Keratinocyte (primary cell): ENCODE data around the gene RAB3A. TPM values are rescaled to one million over a fixed set of nuclear protein-coding genes. Genes with fewer than 3 reads are reported as not detected.
A peak's percentile ranks its signal among the peaks of the same experiment; 100 is the strongest.

Experiments used
- DNase-seq: peaks from one replicate; pipeline ENCODE4 v3.0.0-alpha.2; 2011; ENCODE audit warnings: low read depth, missing footprints, low spot score
- FAIRE-seq: peaks from 2 replicates; lab custom pipeline; 2011; peaks lifted over from hg19 to GRCh38; lab: Jason Lieb, UNC
- H2AFZ ChIP-seq: 2 replicates; pipeline ENCODE4 v1.6.0; 2012; ENCODE audit warnings: low read length, control low read depth, inconsistent platforms; ENCODE audit not compliant: control insufficient read depth
- H3K27ac ChIP-seq: 2 replicates; pipeline ENCODE4 v1.5.1; 2011; ENCODE audit warnings: low read length; ENCODE audit not compliant: control insufficient read depth, insufficient read depth
- H3K27me3 ChIP-seq: 3 replicates; pipeline ENCODE4 v1.6.0; 2011; ENCODE audit warnings: low read length; ENCODE audit not compliant: control insufficient read depth, insufficient read depth; ENCODE audit errors: extremely low read depth
- H3K36me3 ChIP-seq, 2 experiments: 2 replicates in 1 of 2; 3 replicates in 1 of 2; pipeline ENCODE4 v1.5.1; 2011; ENCODE audit warnings: low read length in 2 of 2, mild to moderate bottlenecking in 1 of 2; ENCODE audit not compliant: control insufficient read depth in 2 of 2, insufficient read depth in 2 of 2; ENCODE audit errors: extremely low read depth in 1 of 2
- H3K4me1 ChIP-seq: 3 replicates; pipeline ENCODE4 v1.5.1; 2011; ENCODE audit warnings: low read length; ENCODE audit not compliant: control insufficient read depth, insufficient read depth; ENCODE audit errors: extremely low read depth
- H3K4me2 ChIP-seq: 3 replicates; pipeline ENCODE4 v1.6.0; 2011; ENCODE audit warnings: low read depth, low read length; ENCODE audit not compliant: control insufficient read depth, insufficient read depth; ENCODE audit errors: extremely low read depth
- H3K4me3 ChIP-seq, 3 experiments: fragments of 200-600 bp in 1 of 3; sonication (generic) in 1 of 3; 2 replicates in 2 of 3; 3 replicates in 1 of 3; pipeline ENCODE4 v1.5.1; 2011 to 2016; ENCODE audit warnings: low read length in 3 of 3, mild to moderate bottlenecking in 3 of 3, control low read depth in 2 of 3, inconsistent platforms in 1 of 3, low read depth in 1 of 3, mixed read lengths in 1 of 3, mixed run types in 1 of 3, moderate library complexity in 1 of 3; ENCODE audit not compliant: control insufficient read depth in 2 of 3, insufficient read depth in 2 of 3; ENCODE audit errors: extremely low read depth in 1 of 3
- H3K79me2 ChIP-seq: 2 replicates; pipeline ENCODE4 v1.6.0; 2012; ENCODE audit warnings: low read length; ENCODE audit not compliant: control insufficient read depth, insufficient read depth
- H3K9ac ChIP-seq: 3 replicates; pipeline ENCODE4 v1.6.0; 2011; ENCODE audit warnings: low read length; ENCODE audit not compliant: control insufficient read depth, insufficient read depth; ENCODE audit errors: extremely low read depth
- H3K9me1 ChIP-seq: 3 replicates; pipeline ENCODE4 v1.6.0; 2011; ENCODE audit warnings: low read length; ENCODE audit not compliant: control insufficient read depth, insufficient read depth; ENCODE audit errors: extremely low read depth
- H3K9me3 ChIP-seq: 2 replicates; pipeline ENCODE4 v1.5.1; 2012; ENCODE audit warnings: low read depth, low read length; ENCODE audit not compliant: control insufficient read depth
- H4K20me1 ChIP-seq: 3 replicates; pipeline ENCODE4 v1.6.0; 2011; ENCODE audit warnings: low read length; ENCODE audit not compliant: control insufficient read depth, insufficient read depth; ENCODE audit errors: extremely low read depth
- EZH2 ChIP-seq: IDR thresholded peaks from one replicate; pipeline ENCODE4 v1.6.1; 2012; ENCODE audit warnings: inconsistent platforms, mild to moderate bottlenecking, low read length, moderate library complexity
- dilution Hi-C: fragments of 300-500 bp; cut with MboI; formaldehyde crosslinking; loops from one replicate; pipeline ENCODE4 v1.7.0; 2020; ENCODE audit warnings: low sequenced_read_pairs; ENCODE audit not compliant: extremely low pct_ligation_motif_present
- polyA plus RNA-seq, 5 experiments: library from polyadenylated mRNA; depleted of rRNA in 3 of 5; stranded (reverse) in 3 of 5; stranded (forward) in 1 of 5; unstranded in 1 of 5; fragments of >200 nt; gene quantifications; 1 replicate in 1 of 5; 2 replicates in 3 of 5; 3 replicates in 1 of 5; pipeline versions ENCODE4 v1.2.1 to v1.2.3, GENCODE V29; 2011 to 2012; ENCODE audit warnings: missing spikeins in 2 of 5, low read depth in 1 of 5, low replicate concordance in 1 of 5
- TF ChIP-seq, protein P1 (sequence below), 3 experiments: IDR thresholded peaks in 1 of 3; conservative IDR thresholded peaks in 1 of 3; optimal IDR thresholded peaks in 1 of 3; 2 replicates in 2 of 3; 3 replicates in 1 of 3; pipeline versions ENCODE3 to v1.5.1; 2011; ENCODE audit warnings: low read length in 3 of 3, mild to moderate bottlenecking in 3 of 3, moderate library complexity in 2 of 3, control low read depth in 1 of 3, inconsistent platforms in 1 of 3; ENCODE audit not compliant: insufficient read depth in 2 of 3; ENCODE audit errors: extremely low read depth in 1 of 3

RAB3A gene
- polyA plus RNA-seq, 1 donor (not counting 4 experiments of a cell fraction or from before 2014, with no cell fraction given): 0.56 TPM

DNA sequence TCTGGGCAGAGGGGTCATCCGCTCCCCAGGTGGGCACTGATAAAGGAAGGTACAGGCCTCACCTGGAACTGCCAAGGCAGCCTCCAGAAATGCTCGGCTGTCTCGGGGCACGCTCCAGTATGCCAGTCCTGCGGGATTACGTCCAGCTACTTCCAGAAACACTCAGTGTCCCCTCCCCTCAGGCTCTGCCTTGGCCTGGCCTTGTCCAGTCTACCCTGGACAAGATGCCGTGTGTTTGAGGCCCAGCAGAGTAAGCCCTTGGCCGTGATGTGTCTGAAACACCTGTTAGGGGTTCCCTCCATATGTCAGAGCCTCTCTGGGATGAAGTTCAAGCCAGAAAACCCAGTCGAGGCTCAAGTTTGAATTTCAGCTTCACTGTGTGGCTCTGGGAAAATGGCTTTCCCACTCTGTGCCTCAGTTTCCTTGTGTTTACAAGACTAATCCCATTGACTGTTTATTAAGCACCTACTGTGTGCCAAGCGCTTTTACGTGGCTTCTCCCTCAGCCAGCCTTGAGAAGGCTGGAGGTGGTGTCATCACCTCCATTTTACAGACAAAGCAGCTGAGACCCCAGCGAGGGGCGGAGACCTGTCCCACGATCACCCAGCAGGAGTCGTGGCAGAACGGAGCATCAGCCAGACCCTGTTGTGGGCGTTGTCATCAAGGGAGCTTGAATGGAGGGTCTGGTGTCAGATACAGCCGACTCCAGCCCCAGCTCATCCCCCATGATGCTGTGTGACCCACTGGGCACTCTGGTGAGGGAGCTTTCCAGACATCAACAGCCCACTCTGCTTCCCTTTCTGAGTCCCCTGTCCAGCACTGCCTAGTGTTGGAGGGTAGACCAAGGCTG is 52.8 kb downstream of the RAB3A start:
- TF ChIP-seq EZH2: no peak
- TF ChIP-seq, protein P1, sequence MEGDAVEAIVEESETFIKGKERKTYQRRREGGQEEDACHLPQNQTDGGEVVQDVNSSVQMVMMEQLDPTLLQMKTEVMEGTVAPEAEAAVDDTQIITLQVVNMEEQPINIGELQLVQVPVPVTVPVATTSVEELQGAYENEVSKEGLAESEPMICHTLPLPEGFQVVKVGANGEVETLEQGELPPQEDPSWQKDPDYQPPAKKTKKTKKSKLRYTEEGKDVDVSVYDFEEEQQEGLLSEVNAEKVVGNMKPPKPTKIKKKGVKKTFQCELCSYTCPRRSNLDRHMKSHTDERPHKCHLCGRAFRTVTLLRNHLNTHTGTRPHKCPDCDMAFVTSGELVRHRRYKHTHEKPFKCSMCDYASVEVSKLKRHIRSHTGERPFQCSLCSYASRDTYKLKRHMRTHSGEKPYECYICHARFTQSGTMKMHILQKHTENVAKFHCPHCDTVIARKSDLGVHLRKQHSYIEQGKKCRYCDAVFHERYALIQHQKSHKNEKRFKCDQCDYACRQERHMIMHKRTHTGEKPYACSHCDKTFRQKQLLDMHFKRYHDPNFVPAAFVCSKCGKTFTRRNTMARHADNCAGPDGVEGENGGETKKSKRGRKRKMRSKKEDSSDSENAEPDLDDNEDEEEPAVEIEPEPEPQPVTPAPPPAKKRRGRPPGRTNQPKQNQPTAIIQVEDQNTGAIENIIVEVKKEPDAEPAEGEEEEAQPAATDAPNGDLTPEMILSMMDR (optimal IDR thresholded peaks at IDR 0.05 in 1 of 3, IDR thresholded peaks at IDR 0.05 in 1 of 3, conservative IDR thresholded peaks at IDR 0.05 in 1 of 3; ENCODE audit: extremely low read depth in 1 of 3, insufficient read depth in 2 of 3, low read length in 3 of 3): no peak
- Histone ChIP-seq H2AFZ (no peak overlapping the region), H3K9me1 (no peaks in the 10 kb centered on the region), H3K4me2 (no peak overlapping the region), H4K20me1 (no peaks in the 10 kb centered on the region), H3K9ac (no peak overlapping the region), H3K27ac (no peak overlapping the region), H3K4me1 (peaks cover 15% of the 10 kb centered on the region), H3K9me3 (no peaks in the 10 kb centered on the region), H3K27me3 (no peaks in the 10 kb centered on the region), H3K79me2 (peaks cover 17% of the 10 kb centered on the region), H3K36me3 (peaks cover 2 to 4% of the 10 kb centered on the region in 2 experiments), H3K4me3 (no peak overlapping the region)
- dilution Hi-C loops: no loop called here
- FAIRE-seq (no peak), DNase-seq (no peak)

DNA sequence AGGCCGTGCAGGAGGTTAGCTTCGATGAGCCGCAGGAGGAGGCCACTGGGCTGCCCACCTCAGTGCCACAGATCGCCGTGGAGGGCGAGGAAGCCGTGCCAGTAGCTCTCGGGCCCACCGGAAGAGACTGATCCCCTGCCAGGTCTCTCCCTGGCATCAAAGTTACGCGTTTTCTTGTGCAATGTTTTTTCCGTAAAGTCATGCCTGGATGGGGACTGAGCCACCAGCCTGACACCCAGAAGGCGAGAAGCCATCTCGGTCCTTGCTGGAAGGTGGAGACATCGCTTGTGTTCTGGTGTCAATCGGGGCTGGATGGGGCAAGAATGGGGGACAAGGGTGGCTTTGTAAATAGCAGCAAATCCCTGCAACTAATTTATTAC is 54.3 kb downstream of the RAB3A start:
- peaks cover 15% of the 10 kb centered on the region for H3K4me1 ChIP-seq
- no peak overlapping the region for H3K4me3 ChIP-seq
- DNase-seq (no peak), FAIRE-seq (no peak)
- no peak overlapping the region for H3K9ac ChIP-seq
- no peak overlapping the region for H2AFZ ChIP-seq
- dilution Hi-C loops: no loop called here
- H3K9me3 ChIP-seq: no peaks in the 10 kb centered on the region
- peaks cover 12% of the 10 kb centered on the region for H3K79me2 ChIP-seq
- H3K36me3 ChIP-seq: peaks cover 0 to 7% of the 10 kb centered on the region in 2 experiments
- no peaks in the 10 kb centered on the region for H3K27me3 ChIP-seq
- no peaks in the 10 kb centered on the region for H3K9me1 ChIP-seq
- H3K27ac ChIP-seq: no peak overlapping the region
- no peaks in the 10 kb centered on the region for H4K20me1 ChIP-seq
- TF ChIP-seq EZH2: no peak
- TF ChIP-seq, protein P1 (optimal IDR thresholded peaks at IDR 0.05 in 1 of 3, IDR thresholded peaks at IDR 0.05 in 1 of 3, conservative IDR thresholded peaks at IDR 0.05 in 1 of 3; ENCODE audit: extremely low read depth in 1 of 3, insufficient read depth in 2 of 3, low read length in 3 of 3): no peak
- H3K4me2 ChIP-seq: peak overlapping the region; percentile 17
